ENCODE data around the gene ZNF687.

DNA sequence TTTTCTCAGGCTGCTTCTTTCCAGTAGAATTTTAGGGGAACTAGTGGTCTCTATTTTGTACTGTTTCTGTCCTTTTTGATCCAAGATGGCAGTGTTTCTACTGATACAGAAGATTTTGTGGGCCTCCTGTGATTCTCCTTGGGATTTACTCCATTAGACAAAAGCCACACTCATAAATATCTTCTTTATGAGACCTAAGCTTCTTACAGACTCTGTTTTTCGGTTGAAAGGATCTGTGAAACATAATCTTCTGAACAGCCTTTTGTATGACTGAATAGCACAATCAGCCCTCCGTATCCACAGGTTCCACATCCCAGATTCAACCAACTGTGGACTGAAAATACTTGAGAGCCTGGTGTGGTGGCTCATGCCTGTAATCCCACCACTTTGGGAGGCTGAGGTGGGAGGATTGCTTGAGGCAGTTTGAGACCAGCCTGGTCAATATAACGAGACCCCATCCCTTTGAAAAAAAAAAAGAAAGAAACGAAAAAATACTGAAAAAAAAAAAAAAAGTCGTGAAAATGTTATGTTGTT is 38.3 kb upstream of the ZNF687 start:
- TF ChIP-seq SPI1 (IDR thresholded peaks at IDR 0.05; ENCODE audit: borderline replicate concordance, low read depth) (no peak), REST (IDR thresholded peaks at IDR 0.05; ENCODE audit: insufficient replicate concordance, low read depth) (no peak), POLR2AphosphoS5 (IDR thresholded peaks at IDR 0.05; ENCODE audit: low read depth) (no peak)
- TF ChIP-seq, protein P1, sequence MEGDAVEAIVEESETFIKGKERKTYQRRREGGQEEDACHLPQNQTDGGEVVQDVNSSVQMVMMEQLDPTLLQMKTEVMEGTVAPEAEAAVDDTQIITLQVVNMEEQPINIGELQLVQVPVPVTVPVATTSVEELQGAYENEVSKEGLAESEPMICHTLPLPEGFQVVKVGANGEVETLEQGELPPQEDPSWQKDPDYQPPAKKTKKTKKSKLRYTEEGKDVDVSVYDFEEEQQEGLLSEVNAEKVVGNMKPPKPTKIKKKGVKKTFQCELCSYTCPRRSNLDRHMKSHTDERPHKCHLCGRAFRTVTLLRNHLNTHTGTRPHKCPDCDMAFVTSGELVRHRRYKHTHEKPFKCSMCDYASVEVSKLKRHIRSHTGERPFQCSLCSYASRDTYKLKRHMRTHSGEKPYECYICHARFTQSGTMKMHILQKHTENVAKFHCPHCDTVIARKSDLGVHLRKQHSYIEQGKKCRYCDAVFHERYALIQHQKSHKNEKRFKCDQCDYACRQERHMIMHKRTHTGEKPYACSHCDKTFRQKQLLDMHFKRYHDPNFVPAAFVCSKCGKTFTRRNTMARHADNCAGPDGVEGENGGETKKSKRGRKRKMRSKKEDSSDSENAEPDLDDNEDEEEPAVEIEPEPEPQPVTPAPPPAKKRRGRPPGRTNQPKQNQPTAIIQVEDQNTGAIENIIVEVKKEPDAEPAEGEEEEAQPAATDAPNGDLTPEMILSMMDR (IDR thresholded peaks at IDR 0.05; ENCODE audit: insufficient read depth, low read length): no peak
